GM10847 (cell line): ENCODE results near the gene THSD1.

ENCODE experiments used
- POLR2A ChIP-seq: IDR thresholded peaks from 2 replicates; pipeline ENCODE4 v1.6.1; 2011; ENCODE audit not compliant: insufficient read length; ENCODE audit errors: extremely low read depth

The THSD1 gene

DNA sequence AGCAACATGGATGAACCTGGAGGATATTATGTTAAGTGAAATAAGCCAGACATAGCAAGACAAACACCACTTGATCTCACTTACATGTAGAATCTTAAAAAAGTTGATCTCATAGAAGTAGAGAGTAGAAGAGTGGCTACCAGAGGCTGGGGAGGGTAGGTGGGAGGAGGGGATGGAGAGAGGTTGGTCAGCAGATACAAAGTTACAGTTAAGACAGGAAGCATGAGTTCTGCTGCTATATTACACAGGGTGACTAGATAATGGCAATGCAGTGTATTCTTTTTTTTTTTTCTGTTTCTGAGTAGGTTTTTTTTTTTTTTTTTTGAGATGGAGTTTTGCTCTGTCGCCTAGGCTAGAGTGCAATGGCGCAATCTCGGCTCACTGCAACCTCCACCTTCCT lies 15.2 kb upstream of the THSD1 start:
- TF ChIP-seq POLR2A, result no peak

DNA sequence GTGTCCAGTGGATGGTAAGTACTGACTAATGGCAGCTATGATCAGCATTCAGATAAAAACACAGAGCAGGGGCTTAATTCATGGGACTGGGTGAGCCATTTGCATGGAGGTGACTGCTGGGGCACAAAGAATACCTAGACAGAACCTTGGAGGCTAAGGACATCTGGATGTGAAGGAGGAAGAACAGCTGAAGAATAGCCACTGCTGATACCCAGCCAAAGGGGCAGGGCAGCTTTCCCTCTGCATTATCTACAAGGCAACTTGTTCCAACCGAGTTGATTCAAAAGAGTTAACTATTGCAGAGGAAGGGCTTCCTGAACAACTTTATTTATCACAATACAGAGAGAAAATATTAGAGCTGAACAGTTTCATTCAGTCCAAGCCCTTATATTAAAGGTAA lies 13.1 kb upstream of the THSD1 start:
- TF ChIP-seq POLR2A, result no peak

DNA sequence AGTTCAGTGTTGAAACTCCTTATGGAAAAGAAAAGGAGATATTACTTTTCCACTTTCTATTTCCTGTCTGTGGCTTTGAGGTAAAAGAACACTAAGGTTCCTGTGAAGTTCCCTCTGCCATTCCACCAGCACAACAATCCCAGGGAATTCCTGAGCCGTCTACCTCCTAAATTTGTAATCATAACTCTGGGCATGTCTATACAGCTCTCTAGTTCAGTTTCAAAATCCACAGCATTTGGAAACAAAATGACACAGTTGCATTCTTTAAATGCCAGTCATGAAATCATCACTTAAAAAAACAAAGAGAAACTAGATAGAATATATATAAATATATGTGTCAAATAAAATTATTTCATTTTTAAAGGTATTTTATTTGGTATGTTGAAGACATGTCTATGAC lies 9.0 kb upstream of the THSD1 start:
- TF ChIP-seq POLR2A, result no peak

DNA sequence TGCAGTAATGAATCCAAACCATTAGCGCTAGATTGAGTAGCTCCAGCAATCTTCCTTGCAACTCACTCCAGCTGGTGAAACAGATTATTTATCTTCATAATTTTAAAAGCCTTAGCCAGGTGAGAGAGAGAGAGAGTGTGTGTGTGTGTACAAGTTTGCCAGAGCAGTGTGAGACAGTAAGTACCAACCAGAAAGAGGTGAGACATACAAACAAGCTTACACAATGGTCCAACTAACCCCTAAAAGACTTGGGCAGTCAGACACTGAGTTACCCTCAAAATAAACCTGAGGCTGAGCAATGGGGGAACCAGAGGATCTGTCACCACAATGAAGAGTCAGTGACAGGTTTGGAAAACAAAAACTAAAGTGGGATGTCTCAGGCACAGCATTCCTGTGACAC lies 8.1 kb upstream of the THSD1 start:
- TF ChIP-seq POLR2A, result no peak

DNA sequence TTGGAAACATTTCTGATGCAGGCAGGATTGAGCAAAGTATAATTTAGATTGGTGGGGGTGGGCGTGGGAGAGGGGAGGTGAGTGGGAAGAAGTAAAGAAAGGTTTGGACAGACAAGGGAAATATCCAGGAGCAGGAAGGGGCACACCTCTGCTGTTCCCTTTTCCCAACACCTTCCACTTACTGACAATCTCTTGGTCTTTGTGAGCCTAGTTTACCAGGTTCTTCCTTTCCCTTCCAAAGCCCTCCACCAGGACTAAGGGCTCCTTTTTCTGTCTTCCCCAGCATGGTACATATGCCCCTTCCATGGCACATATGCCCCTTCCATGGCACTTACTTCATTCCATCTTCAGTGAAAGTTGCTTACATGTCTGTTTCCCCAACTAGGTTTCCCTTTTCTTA lies 6.2 kb upstream of the THSD1 start:
- no peak for TF ChIP-seq POLR2A

DNA sequence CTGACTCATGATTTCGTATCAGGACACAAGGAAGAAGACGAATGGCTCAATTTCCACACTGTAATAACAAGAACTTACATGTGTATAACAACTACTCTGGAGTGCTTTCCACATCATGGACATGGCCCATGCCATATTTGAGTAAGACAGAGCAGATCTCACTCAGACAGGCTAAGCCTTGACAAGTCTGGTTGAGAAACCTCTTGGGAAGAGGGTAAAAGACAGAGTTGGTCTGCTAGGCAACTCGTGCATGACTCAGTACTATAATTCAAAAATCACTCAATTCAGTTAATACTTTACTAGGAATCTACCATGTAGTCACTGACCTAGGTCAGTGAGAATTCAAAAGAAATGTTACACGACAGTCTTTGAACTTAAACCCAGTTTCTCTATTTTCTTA lies 5.7 kb upstream of the THSD1 start:
- TF ChIP-seq POLR2A, result no peak

DNA sequence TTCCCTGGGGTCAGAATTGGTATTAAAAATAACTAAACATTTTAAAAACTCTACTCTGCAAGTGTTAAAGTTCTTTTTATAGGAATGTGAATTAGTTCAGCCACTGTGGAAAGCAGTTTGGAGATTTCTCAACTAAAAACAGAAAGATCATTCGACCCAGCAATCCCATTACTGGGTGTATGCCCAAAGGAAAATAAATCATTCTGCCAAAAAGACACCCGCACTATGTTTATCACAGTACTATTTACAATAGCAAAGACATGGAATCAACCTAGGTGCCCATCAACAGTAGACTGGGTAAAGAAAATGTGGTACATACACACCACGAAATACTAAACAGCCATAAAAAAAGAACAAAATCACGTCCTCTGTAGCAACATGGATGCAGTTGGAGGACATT lies 657 bp upstream of the THSD1 start:
- no peak for TF ChIP-seq POLR2A

DNA sequence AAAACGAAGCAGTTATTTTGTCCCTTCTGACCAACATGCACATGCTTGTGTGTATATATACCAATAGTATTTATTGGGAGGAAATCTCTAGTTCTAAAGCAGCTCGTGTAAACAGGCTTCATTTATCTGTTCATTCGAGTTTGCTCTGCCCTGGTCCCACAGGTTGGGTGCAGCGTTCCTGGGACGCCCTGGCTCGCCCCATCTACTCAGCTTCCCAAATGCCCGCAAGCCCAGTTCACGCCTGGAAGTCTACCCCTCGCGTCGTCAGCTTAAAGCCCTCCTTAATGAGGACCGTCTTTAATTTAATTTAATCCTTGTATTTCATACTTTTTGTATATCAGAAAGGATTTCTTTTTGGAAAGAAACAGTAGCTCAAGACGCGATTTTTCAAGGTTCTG lies 604 bp downstream of the THSD1 start:
- no peak for TF ChIP-seq POLR2A

DNA sequence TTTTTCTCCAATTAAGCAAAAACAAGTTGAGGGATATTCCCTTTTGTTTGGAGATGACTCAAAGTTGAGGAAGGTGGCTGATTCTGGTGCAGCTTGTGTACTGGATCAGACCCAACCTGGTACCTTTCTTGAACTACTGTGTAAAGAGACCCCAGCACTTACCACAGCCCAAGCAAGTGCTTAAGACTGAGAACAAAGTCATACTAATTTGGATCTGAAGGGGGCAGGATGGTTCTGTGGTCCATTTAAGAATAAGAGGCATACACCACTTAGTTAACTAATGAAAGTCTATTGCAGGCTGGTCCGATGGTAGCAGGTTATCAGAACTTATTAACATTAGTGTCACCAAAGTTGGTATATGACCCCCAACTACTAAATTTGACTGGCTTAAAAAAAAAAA lies 6.3 kb downstream of the THSD1 start:
- no peak for TF ChIP-seq POLR2A

DNA sequence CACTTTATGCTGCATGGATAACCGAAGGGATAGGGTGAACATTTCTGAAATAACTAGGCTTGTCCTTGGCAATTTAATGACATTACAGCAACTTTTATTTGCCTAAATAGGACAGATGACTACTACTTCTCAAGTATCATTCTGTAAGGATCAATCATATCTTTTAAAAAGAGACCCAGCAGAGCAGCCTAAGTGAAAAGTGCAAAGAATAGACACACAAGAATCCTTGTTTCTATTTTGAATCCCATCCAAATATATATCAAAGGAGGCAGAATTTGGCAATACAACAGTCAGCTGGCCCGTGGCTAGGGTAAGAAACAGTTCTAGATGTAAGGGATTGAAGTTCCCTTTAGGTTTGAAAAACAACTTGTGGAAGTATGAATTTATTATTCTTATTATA lies 6.9 kb downstream of the THSD1 start:
- TF ChIP-seq POLR2A, result no peak

DNA sequence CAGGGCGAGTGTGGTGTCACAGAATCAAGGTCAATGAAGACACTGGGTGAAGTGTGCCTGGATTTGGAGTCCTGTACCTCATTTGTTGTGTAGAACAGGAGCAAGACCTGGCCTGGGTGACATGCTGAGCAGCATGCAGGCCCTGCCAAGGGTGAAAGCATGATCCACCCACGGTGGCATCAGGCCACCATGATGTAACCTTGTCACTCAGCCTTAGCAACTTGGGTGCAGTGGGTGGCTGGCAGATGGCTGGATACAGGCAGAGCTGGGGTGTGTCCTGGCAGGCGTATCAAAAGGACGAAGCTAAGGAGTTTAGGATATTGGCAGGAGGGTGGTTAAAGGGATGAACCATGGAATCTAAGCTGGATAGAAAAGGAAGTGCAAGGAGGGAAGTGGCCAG lies 10.3 kb downstream of the THSD1 start:
- no peak for TF ChIP-seq POLR2A

DNA sequence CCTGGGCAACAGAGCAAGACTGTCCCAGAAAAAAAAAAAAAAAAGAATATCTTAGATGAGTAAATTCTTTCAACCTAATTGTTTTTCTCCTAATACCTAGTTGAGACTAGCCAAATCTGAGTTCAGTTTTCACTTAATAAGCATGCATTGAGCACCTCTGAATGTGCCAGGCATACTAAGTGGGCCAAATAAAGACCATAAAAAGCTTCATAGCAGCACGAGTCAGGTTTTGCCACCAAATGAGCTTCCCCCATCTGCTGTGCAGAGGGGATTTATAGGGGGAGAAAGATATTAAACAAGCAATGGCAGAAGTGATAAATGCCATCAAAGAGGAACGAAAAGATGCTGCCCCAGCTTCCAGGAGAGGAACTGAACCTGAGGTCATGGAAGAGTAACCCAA lies 11.4 kb downstream of the THSD1 start:
- TF ChIP-seq POLR2A, result no peak

DNA sequence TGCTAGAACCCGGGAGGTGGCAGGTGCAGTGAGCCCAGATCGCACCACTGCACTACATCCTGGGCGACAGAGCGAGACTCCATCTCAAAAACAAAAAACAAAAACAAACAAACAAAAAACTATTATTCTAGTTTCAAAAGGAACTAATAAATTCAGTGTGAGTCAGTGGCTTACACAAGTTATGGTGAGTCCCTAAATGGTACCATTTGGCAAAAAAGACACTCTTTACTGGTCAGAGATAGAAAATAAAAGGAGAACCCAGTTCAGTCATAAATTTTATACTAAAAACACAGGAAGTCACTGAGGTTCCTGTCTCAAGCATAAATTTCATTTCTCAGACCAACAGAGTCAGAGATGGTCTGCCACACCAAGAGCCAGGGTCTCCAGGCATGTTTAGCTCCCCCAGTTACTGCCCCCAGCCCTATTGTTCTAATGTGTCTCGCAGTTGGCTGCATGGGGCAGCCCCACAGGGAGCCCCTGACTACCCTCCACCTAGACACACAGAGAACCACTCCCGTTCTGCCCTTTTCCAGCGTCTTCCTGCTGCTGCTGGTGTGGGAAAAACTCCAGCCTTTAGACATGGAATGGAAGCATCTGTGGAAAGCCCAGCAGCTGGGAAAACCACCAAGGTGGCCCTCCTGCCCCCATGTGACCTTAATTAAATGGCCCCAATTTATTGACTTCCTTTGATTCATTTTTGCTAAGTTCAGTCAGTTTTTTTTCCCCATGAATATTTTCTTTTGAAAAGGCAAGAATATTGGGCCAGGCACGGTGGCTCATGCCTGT lies 12.2 kb downstream of the THSD1 start:
- no peak for TF ChIP-seq POLR2A

DNA sequence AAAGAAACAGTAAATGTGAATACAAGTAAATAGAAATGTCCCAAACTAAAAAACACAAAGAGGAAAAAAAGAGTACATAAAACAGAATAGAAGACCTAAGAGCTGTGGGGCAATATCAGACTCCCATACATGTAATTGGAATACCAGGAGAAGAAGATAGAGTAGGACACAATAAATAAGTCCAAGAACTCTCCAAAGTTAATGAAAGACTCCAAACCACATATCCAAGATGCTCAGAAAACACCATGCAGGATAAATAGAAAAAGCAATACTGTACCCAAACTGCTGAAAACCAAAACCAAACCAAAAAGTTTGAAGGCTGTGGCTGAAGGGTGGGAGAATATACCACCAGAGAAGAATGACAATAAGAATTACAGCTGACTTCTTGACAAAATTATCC lies 18.3 kb downstream of the THSD1 start:
- TF ChIP-seq POLR2A, result no peak

DNA sequence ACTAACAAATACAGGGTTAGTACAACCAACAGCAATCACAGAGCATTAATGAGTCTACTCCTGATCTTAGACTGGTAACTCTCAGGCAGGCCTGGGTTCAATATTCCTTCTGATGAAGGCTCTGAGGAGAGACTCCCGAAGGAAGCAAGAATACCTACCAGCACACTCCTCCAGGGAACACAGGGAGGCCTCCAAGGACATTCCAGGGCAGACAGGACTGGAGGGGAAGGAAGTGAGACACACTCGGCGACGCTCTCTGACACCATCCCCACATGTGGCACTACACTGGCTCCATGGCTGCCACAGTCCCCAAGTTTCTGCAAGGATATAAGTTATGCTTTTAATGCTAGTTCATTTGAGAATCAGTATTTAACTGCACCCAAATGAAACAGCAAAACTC lies 20.1 kb downstream of the THSD1 start:
- TF ChIP-seq POLR2A, result no peak

DNA sequence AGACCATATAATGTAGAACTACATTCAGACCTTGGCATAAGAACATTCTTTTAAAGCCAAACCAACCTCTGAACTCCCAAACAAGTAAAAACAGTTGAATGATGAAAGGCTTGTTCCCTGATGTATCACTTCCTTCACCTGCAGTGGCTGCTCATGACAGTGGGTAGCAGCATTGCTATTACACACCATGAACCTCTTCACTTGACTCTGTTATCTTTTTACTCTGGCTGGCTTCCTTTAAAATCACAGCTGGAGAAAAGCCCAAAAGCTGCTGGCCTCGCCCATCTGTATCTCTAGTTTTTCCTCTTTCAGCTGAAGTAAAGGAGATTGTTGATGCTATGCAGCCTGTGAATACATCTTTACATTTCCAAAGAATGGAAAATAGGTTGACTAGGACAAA lies 22.6 kb downstream of the THSD1 start:
- TF ChIP-seq POLR2A, result no peak

DNA sequence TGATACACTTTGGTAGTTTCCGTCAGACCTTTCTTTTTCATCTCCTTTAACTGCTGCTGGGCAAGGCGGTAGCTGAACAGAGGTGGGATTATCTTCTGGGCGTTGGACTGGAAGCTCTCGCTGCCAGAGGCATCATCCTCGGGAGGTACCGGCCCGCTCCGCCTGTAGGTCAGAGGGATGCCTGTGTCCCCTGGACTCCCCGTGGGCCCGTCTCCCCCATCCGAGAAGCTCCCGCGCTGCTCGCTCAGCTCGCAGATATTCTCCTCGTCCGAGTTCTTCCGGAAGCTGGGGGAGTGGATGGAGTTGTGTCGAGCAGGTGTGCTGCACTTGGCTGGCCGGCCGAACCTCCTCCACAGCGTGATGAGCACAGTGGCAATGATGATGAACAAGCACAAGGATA lies 27.7 kb downstream of the THSD1 start:
- no peak for TF ChIP-seq POLR2A
